GM20000 (cell line): Measurements from ENCODE around the gene FAM193A.

Experiments
- DNase-seq: peaks from one replicate; pipeline ENCODE4 v3.0.0; 2012; ENCODE audit warnings: low spot score
- TF ChIP-seq, protein P1 (sequence below): IDR thresholded peaks from 2 replicates; pipeline ENCODE4 v1.5.1; 2012; ENCODE audit warnings: mild to moderate bottlenecking, control low read depth; ENCODE audit errors: extremely low read depth, missing control alignments

The FAM193A gene

DNA sequence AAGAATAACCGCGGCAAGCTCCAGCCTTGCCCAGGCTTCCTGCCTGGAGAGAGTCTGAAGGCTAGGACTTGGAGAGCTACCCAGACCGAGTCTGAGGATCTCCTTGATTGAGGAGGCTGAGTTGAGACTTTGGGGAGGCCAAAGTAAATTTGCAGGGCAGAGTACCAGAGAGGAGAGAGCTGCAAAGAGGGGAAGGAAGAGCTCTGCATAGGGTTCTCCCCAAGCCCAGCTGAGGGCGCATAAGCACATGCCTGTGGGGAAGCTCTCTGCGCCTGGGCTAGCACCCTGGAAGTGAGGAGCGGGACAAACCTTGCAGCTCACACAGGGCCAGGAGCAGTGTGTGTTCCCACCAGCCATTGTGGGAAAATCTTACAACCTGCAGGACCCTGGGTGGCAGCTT lies 56.1 kb downstream of the FAM193A start:
- no peak for DNase-seq
- TF ChIP-seq, protein P1, sequence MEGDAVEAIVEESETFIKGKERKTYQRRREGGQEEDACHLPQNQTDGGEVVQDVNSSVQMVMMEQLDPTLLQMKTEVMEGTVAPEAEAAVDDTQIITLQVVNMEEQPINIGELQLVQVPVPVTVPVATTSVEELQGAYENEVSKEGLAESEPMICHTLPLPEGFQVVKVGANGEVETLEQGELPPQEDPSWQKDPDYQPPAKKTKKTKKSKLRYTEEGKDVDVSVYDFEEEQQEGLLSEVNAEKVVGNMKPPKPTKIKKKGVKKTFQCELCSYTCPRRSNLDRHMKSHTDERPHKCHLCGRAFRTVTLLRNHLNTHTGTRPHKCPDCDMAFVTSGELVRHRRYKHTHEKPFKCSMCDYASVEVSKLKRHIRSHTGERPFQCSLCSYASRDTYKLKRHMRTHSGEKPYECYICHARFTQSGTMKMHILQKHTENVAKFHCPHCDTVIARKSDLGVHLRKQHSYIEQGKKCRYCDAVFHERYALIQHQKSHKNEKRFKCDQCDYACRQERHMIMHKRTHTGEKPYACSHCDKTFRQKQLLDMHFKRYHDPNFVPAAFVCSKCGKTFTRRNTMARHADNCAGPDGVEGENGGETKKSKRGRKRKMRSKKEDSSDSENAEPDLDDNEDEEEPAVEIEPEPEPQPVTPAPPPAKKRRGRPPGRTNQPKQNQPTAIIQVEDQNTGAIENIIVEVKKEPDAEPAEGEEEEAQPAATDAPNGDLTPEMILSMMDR: no peak

DNA sequence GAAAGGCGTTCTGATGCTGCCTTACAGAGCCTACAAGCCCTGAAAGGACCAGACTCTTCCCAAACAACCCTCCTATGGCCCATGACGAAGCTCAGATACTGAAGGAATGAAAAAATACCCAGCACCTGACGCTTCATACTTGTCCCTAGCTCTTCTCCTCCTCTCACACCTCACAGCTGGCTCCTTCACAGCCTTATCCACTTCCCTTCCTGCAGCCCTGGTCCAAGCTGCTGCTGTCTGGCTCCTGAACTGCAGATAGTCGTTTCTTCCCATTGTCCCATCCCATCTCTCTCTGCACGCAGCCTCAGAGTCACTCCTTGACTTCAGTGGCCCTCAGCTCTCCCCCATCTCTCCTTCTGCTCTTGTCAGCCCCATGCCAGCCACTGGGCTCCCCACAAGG lies 56.6 kb downstream of the FAM193A start:
- TF ChIP-seq, protein P1: no peak
- no peak for DNase-seq

DNA sequence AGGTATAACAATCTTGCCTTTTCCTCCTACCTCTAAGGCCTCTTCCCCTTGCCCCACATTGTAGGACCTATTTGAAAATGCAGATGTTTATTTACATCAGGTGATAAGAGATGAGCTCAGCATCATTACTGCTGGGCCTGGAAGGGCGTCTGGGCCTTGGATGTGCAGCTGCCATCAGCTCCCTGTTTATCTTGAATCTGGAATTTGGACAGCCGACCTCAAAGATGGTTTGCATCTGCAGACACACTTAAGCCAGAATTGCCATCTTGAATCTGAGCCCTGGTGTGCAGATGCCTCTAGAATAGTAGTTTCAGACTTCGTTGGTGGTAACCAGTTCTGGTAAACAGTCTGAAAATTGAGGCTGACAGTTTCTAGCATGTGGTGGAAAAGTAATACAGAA lies 59.0 kb downstream of the FAM193A start:
- TF ChIP-seq, protein P1: no peak
- no peak for DNase-seq

DNA sequence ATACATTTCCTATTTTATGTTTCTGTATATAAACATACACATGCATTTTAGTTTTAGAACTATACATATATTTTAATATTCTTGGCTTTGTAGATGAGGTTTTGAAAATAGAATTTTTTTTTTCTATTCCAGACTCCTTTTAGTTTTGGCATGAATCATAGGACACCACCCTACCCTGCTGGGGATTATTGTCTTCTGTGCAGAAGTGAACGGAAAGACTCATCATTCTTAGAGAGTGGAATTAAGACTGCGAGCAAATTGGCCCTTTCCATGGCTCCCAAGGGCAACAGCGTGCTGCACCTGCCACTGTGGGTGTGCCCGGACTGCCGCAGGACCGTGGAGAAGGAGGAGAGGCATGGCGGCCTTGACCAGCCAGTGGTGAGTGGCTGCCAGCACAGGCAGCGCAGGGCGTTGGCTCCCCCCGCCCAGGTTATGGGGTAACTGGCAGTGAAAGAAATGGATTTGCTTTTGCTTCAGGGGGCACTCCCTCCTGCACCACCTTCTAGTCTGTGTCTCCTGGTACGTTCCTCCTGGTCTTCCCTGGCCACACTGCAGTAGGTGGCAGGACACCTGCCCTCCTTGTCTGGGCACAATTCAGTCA lies 59.6 kb downstream of the FAM193A start:
- TF ChIP-seq, protein P1: no peak
- no peak for DNase-seq

DNA sequence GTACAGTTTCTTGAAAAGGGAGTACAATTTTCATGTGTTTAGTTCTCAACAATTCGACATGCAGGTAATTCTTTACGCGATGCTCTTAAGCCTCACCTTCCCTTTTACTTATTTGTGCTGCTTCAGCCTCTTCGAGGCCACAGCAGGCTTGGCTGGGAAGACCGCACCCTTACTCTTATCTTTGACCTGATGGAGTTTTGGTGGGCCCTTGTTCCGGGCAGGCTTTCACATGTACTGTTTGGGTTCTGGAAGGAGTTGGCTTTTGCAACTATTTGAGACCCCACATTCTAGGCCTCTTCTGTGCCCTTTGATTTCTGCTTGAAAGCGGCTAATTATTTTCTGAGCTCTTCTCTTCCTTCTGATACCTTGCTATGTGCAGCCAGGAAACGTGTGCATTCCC lies 60.2 kb downstream of the FAM193A start:
- DNase-seq: no peak
- TF ChIP-seq, protein P1: no peak

DNA sequence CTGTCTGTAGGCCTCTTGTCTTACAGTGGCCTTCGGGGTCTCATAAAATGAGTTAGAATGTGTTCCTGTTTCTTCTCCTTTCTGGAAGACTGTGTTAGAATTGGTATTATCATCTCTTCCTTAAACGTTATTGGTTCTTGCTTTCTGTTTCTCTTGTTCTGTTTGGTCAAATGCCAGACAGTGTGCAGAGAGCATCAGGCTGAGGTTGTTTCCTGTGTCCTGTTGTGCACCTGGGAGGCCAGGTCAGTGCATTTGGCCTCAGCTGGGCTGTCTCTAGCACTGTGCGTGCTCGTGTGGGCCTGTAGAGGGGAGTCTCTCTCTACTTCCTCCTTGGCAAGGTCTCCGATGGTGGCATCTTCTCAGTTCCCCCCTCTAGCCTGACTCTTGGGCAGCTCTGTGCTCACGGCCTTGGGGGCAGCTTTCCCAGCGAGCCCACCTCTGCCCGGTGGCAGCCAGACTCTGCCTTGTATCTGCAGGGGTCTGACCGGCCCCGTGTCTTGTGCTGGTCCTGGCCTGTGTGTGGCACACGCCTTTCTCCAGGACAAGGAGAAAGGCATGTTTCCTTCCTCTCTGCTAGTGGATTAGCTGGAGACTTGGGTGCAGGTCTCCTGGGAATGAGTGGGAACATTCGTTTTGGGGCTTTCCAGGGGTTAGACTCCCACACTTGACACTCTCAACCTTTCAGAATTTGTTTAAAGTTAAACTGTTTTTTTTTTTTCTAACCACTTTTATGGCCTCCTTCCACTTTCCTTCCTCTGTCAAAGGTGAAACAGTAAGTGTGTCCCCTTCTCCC lies 62.3 kb downstream of the FAM193A start:
- DNase-seq: peak; percentile 67
- TF ChIP-seq, protein P1: peak; percentile 35

DNA sequence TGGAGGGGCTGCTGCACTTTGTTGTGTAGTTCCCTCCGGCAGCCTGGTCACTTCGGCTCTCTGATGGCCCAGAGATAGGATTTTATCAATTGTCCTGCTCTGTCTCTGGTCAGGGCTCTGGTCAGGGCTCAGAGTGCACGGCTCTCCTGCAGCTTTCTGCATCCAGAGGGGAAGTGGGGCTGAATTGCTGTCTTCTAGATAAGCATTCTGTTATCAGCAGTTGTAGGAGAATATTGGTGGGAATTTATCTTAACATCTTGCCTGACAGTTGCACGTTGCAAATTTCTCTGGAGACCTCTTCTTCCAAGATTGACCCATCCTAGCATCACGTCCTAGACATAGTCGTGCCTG lies 62.8 kb downstream of the FAM193A start:
- DNase-seq: no peak
- TF ChIP-seq, protein P1: no peak
